ENCODE results near the gene MARCHF2.

DNA sequence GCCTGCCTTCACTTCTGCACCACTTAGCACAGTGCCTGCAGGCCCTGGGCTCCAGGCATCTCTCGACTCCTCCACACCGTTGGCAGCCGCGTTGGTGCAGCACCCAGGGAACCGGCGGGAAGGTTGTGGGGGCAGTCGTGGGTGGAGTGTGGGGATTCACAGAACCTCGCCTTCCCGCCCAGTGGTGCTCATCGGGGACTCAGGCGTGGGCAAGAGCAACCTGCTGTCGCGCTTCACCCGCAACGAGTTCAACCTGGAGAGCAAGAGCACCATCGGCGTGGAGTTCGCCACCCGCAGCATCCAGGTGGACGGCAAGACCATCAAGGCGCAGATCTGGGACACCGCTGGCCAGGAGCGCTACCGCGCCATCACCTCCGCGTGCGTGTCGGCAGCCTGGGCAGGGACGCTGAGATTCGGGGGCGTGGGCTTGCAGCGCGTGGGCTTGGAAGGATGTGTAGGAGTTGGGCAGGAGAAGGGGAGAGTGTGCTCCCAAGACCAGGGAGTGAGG lies 13.4 kb upstream of the MARCHF2 start:
- TF ChIP-seq, protein P1, sequence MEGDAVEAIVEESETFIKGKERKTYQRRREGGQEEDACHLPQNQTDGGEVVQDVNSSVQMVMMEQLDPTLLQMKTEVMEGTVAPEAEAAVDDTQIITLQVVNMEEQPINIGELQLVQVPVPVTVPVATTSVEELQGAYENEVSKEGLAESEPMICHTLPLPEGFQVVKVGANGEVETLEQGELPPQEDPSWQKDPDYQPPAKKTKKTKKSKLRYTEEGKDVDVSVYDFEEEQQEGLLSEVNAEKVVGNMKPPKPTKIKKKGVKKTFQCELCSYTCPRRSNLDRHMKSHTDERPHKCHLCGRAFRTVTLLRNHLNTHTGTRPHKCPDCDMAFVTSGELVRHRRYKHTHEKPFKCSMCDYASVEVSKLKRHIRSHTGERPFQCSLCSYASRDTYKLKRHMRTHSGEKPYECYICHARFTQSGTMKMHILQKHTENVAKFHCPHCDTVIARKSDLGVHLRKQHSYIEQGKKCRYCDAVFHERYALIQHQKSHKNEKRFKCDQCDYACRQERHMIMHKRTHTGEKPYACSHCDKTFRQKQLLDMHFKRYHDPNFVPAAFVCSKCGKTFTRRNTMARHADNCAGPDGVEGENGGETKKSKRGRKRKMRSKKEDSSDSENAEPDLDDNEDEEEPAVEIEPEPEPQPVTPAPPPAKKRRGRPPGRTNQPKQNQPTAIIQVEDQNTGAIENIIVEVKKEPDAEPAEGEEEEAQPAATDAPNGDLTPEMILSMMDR (IDR thresholded peaks at IDR 0.05) = no peak
- no peak for TF ChIP-seq SMAD3 (CRISPR knock-in tag; IDR thresholded peaks at IDR 0.05; ENCODE audit: borderline replicate concordance)
- TF ChIP-seq, protein P2, sequence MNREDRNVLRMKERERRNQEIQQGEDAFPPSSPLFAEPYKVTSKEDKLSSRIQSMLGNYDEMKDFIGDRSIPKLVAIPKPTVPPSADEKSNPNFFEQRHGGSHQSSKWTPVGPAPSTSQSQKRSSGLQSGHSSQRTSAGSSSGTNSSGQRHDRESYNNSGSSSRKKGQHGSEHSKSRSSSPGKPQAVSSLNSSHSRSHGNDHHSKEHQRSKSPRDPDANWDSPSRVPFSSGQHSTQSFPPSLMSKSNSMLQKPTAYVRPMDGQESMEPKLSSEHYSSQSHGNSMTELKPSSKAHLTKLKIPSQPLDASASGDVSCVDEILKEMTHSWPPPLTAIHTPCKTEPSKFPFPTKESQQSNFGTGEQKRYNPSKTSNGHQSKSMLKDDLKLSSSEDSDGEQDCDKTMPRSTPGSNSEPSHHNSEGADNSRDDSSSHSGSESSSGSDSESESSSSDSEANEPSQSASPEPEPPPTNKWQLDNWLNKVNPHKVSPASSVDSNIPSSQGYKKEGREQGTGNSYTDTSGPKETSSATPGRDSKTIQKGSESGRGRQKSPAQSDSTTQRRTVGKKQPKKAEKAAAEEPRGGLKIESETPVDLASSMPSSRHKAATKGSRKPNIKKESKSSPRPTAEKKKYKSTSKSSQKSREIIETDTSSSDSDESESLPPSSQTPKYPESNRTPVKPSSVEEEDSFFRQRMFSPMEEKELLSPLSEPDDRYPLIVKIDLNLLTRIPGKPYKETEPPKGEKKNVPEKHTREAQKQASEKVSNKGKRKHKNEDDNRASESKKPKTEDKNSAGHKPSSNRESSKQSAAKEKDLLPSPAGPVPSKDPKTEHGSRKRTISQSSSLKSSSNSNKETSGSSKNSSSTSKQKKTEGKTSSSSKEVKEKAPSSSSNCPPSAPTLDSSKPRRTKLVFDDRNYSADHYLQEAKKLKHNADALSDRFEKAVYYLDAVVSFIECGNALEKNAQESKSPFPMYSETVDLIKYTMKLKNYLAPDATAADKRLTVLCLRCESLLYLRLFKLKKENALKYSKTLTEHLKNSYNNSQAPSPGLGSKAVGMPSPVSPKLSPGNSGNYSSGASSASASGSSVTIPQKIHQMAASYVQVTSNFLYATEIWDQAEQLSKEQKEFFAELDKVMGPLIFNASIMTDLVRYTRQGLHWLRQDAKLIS (CRISPR knock-in tag; IDR thresholded peaks at IDR 0.05; ENCODE audit: borderline replicate concordance) = no peak
- TF ChIP-seq NR2C2 (CRISPR knock-in tag; IDR thresholded peaks at IDR 0.05) = no peak
- TF ChIP-seq, protein P3, sequence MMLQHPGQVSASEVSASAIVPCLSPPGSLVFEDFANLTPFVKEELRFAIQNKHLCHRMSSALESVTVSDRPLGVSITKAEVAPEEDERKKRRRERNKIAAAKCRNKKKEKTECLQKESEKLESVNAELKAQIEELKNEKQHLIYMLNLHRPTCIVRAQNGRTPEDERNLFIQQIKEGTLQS (CRISPR knock-in tag; conservative IDR thresholded peaks at IDR 0.05) = no peak
- no peak for TF ChIP-seq NFYB (CRISPR knock-in tag; conservative IDR thresholded peaks at IDR 0.05; ENCODE audit: low read depth)
- no peak for TF ChIP-seq PRRX2 (CRISPR knock-in tag; IDR thresholded peaks at IDR 0.05)
- TF ChIP-seq, protein P4, sequence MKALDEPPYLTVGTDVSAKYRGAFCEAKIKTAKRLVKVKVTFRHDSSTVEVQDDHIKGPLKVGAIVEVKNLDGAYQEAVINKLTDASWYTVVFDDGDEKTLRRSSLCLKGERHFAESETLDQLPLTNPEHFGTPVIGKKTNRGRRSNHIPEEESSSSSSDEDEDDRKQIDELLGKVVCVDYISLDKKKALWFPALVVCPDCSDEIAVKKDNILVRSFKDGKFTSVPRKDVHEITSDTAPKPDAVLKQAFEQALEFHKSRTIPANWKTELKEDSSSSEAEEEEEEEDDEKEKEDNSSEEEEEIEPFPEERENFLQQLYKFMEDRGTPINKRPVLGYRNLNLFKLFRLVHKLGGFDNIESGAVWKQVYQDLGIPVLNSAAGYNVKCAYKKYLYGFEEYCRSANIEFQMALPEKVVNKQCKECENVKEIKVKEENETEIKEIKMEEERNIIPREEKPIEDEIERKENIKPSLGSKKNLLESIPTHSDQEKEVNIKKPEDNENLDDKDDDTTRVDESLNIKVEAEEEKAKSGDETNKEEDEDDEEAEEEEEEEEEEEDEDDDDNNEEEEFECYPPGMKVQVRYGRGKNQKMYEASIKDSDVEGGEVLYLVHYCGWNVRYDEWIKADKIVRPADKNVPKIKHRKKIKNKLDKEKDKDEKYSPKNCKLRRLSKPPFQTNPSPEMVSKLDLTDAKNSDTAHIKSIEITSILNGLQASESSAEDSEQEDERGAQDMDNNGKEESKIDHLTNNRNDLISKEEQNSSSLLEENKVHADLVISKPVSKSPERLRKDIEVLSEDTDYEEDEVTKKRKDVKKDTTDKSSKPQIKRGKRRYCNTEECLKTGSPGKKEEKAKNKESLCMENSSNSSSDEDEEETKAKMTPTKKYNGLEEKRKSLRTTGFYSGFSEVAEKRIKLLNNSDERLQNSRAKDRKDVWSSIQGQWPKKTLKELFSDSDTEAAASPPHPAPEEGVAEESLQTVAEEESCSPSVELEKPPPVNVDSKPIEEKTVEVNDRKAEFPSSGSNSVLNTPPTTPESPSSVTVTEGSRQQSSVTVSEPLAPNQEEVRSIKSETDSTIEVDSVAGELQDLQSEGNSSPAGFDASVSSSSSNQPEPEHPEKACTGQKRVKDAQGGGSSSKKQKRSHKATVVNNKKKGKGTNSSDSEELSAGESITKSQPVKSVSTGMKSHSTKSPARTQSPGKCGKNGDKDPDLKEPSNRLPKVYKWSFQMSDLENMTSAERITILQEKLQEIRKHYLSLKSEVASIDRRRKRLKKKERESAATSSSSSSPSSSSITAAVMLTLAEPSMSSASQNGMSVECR (CRISPR knock-in tag; IDR thresholded peaks at IDR 0.05; ENCODE audit: borderline replicate concordance) = no peak
- no peak for TF ChIP-seq JUN (CRISPR knock-in tag; IDR thresholded peaks at IDR 0.05)
- TF ChIP-seq FOXJ3 (CRISPR knock-in tag; IDR thresholded peaks at IDR 0.05; ENCODE audit: borderline replicate concordance) = no peak
- TF ChIP-seq ETV6 (CRISPR knock-in tag; IDR thresholded peaks at IDR 0.05) = no peak
- TF ChIP-seq ZNF121 (CRISPR knock-in tag; IDR thresholded peaks at IDR 0.05) = no peak
- no peak for TF ChIP-seq NR3C1 (CRISPR knock-in tag; conservative IDR thresholded peaks at IDR 0.05; ENCODE audit: low read depth)

Measured in WTC11 (cell line).